Thoracic aorta (tissue), 2 donors: Measurements from ENCODE around the gene RBKS. TPM values are rescaled to one million over a fixed set of nuclear protein-coding genes. Genes with fewer than 3 reads are reported as not detected.

Experiments
- ATAC-seq: fragments of 150-250 bp; one replicate; pipeline ENCODE4 v1.8.0; 2017; ENCODE audit warnings: low read depth; ENCODE audit not compliant: insufficient number of reproducible peaks, low FRiP score
- DNase-seq: peaks from one replicate; pipeline ENCODE4 v3.0.0-alpha.2; 2020; ENCODE audit warnings: low spot score
- H3K27ac ChIP-seq, 2 donors: fragments of 200-600 bp; sonication (generic); 1 replicate in 1 of 2; 2 replicates in 1 of 2; pipeline ENCODE4 v1.5.1; 2016; ENCODE audit warnings: mild to moderate bottlenecking in 2 of 2, moderate library complexity in 2 of 2
- H3K27me3 ChIP-seq: fragments of 200-600 bp; sonication (generic); replicated peaks from 2 replicates; pipeline ENCODE4 v1.6.0; 2016; ENCODE audit warnings: mild to moderate bottlenecking; ENCODE audit not compliant: insufficient read depth
- H3K36me3 ChIP-seq: fragments of 200-600 bp; sonication (generic); one replicate; pipeline ENCODE4 v1.5.1; 2016
- H3K4me1 ChIP-seq, 2 donors: fragments of 200-600 bp; sonication (generic); 1 replicate in 1 of 2; 2 replicates in 1 of 2; pipeline versions ENCODE4 v1.5.1 to v1.6.0; 2016; ENCODE audit warnings: low read depth in 2 of 2, mild to moderate bottlenecking in 1 of 2; ENCODE audit not compliant: control insufficient read depth in 1 of 2
- H3K4me3 ChIP-seq: fragments of 200-600 bp; sonication (generic); 2 replicates; pipeline ENCODE4 v1.5.1; 2016; ENCODE audit warnings: mild to moderate bottlenecking
- H3K9me3 ChIP-seq: fragments of 200-600 bp; sonication (generic); 2 replicates; pipeline ENCODE4 v1.5.1; 2016
- total RNA-seq, 2 donors: library from RNA; depleted of rRNA; stranded (reverse); fragments of >200 nt; gene quantifications; one replicate each; pipeline versions ENCODE4 v1.1.0 to v1.2.3, GENCODE V29; 2016
- TF ChIP-seq, protein P1 (sequence below): fragments of 200-600 bp; sonication (generic); IDR thresholded peaks from one replicate; pipeline ENCODE4 v1.5.1; 2019; ENCODE audit warnings: antibody characterized with exemption

RBKS gene
- total RNA-seq, 2 donors from 2014 or later: 3.1 to 5.0 TPM

DNA sequence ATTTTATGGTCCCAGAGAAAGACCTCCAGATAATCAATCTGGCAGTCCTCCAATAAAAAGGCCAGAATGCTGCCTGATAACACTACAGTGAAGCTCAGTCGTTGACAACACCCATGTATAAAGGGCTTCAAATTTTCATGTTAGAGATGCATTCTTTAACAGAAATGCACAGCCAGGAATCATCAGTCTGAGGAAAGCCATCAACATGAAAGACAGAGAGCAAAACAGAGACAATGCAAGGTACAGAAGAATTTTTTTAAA lies 14.1 kb upstream of the RBKS start:
- Histone ChIP-seq H3K9me3 (no peaks in the 10 kb centered on the region), H3K27ac (no peak overlapping the region), H3K36me3 (no peaks in the 10 kb centered on the region), H3K27me3 (no peaks in the 10 kb centered on the region), H3K4me1 (peaks cover 0 to 9% of the 10 kb centered on the region in 2 donors), H3K4me3 (no peak overlapping the region)
- DNase-seq (no peak), ATAC-seq (no peak)
- TF ChIP-seq, protein P1, sequence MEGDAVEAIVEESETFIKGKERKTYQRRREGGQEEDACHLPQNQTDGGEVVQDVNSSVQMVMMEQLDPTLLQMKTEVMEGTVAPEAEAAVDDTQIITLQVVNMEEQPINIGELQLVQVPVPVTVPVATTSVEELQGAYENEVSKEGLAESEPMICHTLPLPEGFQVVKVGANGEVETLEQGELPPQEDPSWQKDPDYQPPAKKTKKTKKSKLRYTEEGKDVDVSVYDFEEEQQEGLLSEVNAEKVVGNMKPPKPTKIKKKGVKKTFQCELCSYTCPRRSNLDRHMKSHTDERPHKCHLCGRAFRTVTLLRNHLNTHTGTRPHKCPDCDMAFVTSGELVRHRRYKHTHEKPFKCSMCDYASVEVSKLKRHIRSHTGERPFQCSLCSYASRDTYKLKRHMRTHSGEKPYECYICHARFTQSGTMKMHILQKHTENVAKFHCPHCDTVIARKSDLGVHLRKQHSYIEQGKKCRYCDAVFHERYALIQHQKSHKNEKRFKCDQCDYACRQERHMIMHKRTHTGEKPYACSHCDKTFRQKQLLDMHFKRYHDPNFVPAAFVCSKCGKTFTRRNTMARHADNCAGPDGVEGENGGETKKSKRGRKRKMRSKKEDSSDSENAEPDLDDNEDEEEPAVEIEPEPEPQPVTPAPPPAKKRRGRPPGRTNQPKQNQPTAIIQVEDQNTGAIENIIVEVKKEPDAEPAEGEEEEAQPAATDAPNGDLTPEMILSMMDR: no peak

DNA sequence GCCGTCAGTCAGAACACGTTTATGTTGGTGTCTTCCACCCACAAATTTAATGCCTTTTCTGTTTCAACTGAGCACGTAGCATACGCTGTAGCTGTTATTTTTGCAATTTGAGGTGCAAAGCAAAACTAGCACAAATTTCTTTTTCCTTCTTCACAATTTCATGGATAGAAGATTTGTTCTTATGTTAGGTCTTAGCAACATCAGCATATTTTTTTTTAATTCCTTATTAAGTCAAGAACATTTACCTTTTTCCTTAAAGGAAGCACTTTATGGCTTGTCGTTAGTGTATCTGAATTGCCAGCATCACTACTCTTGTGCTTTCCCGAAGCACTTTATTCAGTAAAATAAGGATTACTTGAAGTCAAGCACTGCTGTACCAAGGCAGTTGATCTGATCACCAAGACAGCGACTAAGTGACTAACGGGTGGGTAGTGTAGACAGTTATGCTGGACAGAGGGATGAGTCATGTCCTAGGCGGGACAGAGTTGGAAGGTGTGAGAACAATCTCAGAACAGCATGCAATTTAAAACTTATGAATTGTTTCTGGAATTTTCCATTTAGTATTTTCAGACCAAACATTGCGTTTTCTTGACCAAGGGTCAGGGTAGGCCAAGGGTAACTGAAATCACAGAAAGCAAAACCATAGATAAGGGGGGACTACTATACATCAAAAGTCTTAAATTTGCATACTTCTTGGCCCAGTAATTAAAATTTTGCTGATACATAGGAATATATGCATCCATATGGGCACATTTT lies 13.6 kb upstream of the RBKS start:
- Histone ChIP-seq H3K4me3 (no peak overlapping the region), H3K9me3 (no peaks in the 10 kb centered on the region), H3K36me3 (no peaks in the 10 kb centered on the region), H3K4me1 (peaks cover 0 to 9% of the 10 kb centered on the region in 2 donors), H3K27me3 (no peaks in the 10 kb centered on the region), H3K27ac (no peak overlapping the region)
- TF ChIP-seq, protein P1: no peak
- ATAC-seq (no peak), DNase-seq (no peak)

DNA sequence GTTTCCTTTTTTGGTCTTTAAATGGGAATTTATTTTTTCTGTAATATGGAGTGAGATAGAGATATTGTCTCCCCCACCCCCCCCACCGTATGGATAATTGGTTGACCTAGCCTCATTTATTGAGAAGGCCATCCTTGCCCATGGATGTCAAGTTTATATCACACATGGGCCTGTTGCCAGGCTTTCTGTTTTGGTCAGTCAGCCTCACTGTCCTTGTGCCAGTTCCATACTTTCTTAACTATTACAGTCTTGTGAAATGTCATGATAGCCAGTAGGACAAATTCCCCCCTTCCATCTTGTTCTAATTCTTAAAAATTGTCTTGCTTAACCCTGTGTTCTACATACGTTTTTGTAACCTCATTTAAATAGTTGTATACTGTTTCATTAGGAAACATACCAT lies 12.8 kb upstream of the RBKS start:
- Histone ChIP-seq H3K9me3 (no peaks in the 10 kb centered on the region), H3K27ac (no peak overlapping the region), H3K27me3 (no peaks in the 10 kb centered on the region)

DNA sequence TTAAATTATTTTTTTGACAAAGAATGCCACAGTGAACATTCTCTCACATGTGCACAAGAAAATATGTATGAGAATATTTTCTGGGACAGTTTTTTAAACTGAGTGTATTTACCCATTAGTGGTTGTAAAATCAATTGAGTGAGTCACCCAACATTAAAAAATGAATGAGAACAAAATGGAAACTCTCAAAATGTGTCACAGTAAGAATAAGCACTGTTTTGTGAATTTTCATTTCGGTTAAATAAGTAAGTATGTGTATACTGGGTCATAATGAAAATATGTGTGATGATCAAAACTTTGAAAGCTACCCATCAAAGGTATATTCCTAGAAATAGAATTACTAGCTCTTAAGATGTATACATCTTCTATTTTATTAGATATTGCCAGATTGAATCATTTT lies 11.9 kb upstream of the RBKS start:
- Histone ChIP-seq H3K27ac (no peak overlapping the region), H3K36me3 (no peaks in the 10 kb centered on the region), H3K4me3 (no peak overlapping the region), H3K9me3 (no peaks in the 10 kb centered on the region), H3K4me1 (peaks cover 0 to 9% of the 10 kb centered on the region in 2 donors), H3K27me3 (no peaks in the 10 kb centered on the region)
- TF ChIP-seq, protein P1: no peak
- DNase-seq (no peak), ATAC-seq (no peak)

More for the DNA sequence above, 12.8 kb upstream of the RBKS start:
- DNase-seq (no peak), ATAC-seq (no peak)
- H3K36me3 ChIP-seq: no peaks in the 10 kb centered on the region
- no peak overlapping the region for H3K4me3 ChIP-seq
- H3K4me1 ChIP-seq: peaks cover 0 to 9% of the 10 kb centered on the region in 2 donors
- TF ChIP-seq, protein P1: no peak

DNA sequence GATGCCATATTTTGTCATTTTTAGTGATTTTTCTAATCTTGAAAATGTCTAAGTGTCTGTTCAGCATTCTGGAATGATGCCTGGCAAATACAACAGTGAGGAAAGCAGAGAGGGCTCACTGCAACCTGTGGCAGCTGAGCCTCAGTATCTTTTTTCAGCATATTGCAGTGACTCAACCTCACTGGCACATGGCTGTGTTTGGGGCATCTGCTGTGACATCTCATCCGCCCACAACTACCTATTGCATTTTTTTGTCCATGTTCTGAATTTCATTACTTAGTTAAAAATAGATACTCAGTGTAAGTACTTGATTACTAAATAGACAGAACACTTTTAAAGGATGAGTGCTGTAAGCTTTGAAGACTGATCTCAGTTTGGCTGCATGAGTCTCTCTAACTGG lies 11.0 kb upstream of the RBKS start:
- no peak overlapping the region for H3K4me3 ChIP-seq
- TF ChIP-seq, protein P1: no peak
- DNase-seq (no peak), ATAC-seq (no peak)
- H3K9me3 ChIP-seq: no peaks in the 10 kb centered on the region
- H3K27ac ChIP-seq: no peak overlapping the region
- peaks cover 7% of the 10 kb centered on the region for H3K36me3 ChIP-seq
- peaks cover 0 to 5% of the 10 kb centered on the region in 2 donors for H3K4me1 ChIP-seq
- no peaks in the 10 kb centered on the region for H3K27me3 ChIP-seq
